GM12878 (cell line): Measurements from ENCODE around the gene REN. TPM values are rescaled to one million over a fixed set of nuclear protein-coding genes. Genes with fewer than 3 reads are reported as not detected.

Experiments used
- ATAC-seq: fragments of 200-7000 bp; cut with Tn5 transposase; 3 replicates; pipeline ENCODE4 v1.9.1; 2020; ENCODE audit warnings: mild to moderate bottlenecking, moderate library complexity
- BruUV-seq: library from RNA; stranded (reverse); fragments of 400-500 nt; replicated peaks from 2 replicates; lab custom pipeline; 2021; lab: Mats Ljungman, UMichigan
- CTCF ChIA-PET: fragments of 300-600 bp; sonication (Branson Sonifier 250); formaldehyde crosslinking; extraction: SDS; loops from one replicate; lab custom pipeline; 2021; ENCODE audit warnings: inconsistent platforms; lab: Yijun Ruan, JAX
- POLR2A ChIA-PET: fragments of 350-600 bp; formaldehyde crosslinking; extraction: SDS; loops from one replicate; lab custom pipeline; 2021; ENCODE audit warnings: inconsistent platforms; lab: Charles Lee
- RAD21 ChIA-PET: fragments of 300-600 bp; sonication (Branson Sonifier 250); formaldehyde crosslinking; loops from one replicate; lab custom pipeline; 2023; ENCODE audit warnings: antibody characterized with exemption; ENCODE audit not compliant: unreplicated experiment; lab: Charles Lee
- SMC1A ChIA-PET: fragments of 300-600 bp; sonication (Branson Sonifier 250); formaldehyde crosslinking; loops from one replicate; lab custom pipeline; 2023; ENCODE audit not compliant: unreplicated experiment, uncharacterized antibody; lab: Charles Lee
- DNase-seq: peaks from one replicate; pipeline ENCODE4 v3.0.0-alpha.2; 2011; ENCODE audit warnings: low read depth, low spot score
- FAIRE-seq: peaks from 3 replicates; lab custom pipeline; 2011; peaks lifted over from hg19 to GRCh38; lab: Jason Lieb, UNC
- H2AFZ ChIP-seq: 2 replicates; pipeline ENCODE4 v1.6.0; 2011; ENCODE audit warnings: low read depth, low read length, control low read depth; ENCODE audit not compliant: control insufficient read depth
- H3K27ac ChIP-seq: 2 replicates; pipeline ENCODE4 v1.5.1; 2011; ENCODE audit warnings: control low read depth; ENCODE audit not compliant: control insufficient read depth, insufficient read depth
- H3K27me3 ChIP-seq, 2 experiments: replicated peaks in 1 of 2; 2 replicates each; pipeline versions ENCODE4 v1.6.0 to v1.6.1; 2011; ENCODE audit warnings: low read length in 1 of 2; ENCODE audit not compliant: control insufficient read depth in 2 of 2, insufficient read depth in 2 of 2
- H3K36me3 ChIP-seq, 2 experiments: 2 replicates each; pipeline ENCODE4 v1.5.1; 2011; ENCODE audit warnings: low read length in 1 of 2; ENCODE audit not compliant: control insufficient read depth in 2 of 2, insufficient read depth in 2 of 2
- H3K4me1 ChIP-seq: 2 replicates; pipeline ENCODE4 v1.6.1; 2011; ENCODE audit warnings: mild to moderate bottlenecking, low read length, moderate library complexity, mixed read lengths; ENCODE audit not compliant: control insufficient read depth, insufficient read depth
- H3K4me2 ChIP-seq: 2 replicates; pipeline ENCODE4 v1.6.0; 2011; ENCODE audit warnings: control low read depth; ENCODE audit not compliant: control insufficient read depth, insufficient read depth
- H3K4me3 ChIP-seq: fragments of 200-600 bp; sonication (generic); 2 replicates; pipeline ENCODE4 v1.5.1; 2016
- H3K79me2 ChIP-seq: 2 replicates; pipeline ENCODE4 v1.6.0; 2011; ENCODE audit warnings: low read length; ENCODE audit not compliant: control insufficient read depth, insufficient read depth
- H3K9ac ChIP-seq: 2 replicates; pipeline ENCODE4 v1.8.0; 2011; ENCODE audit warnings: low read length, control low read depth, mixed read lengths; ENCODE audit not compliant: control insufficient read depth, insufficient read depth
- H3K9me3 ChIP-seq: replicated peaks from 3 replicates; pipeline ENCODE4 v1.5.1; 2011; ENCODE audit warnings: mild to moderate bottlenecking, low read length; ENCODE audit not compliant: control insufficient read depth, insufficient read depth
- H4K20me1 ChIP-seq: 2 replicates; pipeline ENCODE4 v1.6.0; 2011; ENCODE audit not compliant: control insufficient read depth, insufficient read depth
- CBX3 ChIP-seq: fragments of 200-600 bp; sonication (generic); IDR thresholded peaks from 2 replicates; pipeline ENCODE4 v1.6.1; 2016; ENCODE audit warnings: low read depth, borderline replicate concordance
- HDAC2 ChIP-seq: fragments of 200-600 bp; sonication (generic); IDR thresholded peaks from 2 replicates; pipeline ENCODE4 v1.6.1; 2017
- KAT2A ChIP-seq: conservative IDR thresholded peaks from 2 replicates; pipeline ENCODE4 v1.6.1; 2011; ENCODE audit warnings: low read depth, low read length; ENCODE audit not compliant: control insufficient read depth
- MEF2A ChIP-seq: IDR thresholded peaks from 2 replicates; pipeline ENCODE4 v1.6.1; 2011; ENCODE audit warnings: low read depth, mild to moderate bottlenecking, low read length, moderate library complexity; ENCODE audit not compliant: insufficient read depth
- RFX5 ChIP-seq: IDR thresholded peaks from 2 replicates; pipeline ENCODE4 v1.6.1; 2011; ENCODE audit warnings: low read depth, low read length, improper control_type of control experiment
- SREBF1 ChIP-seq: IDR thresholded peaks from 2 replicates; pipeline ENCODE4 v1.6.1; 2012; ENCODE audit warnings: mild to moderate bottlenecking, low read length
- TCF12 ChIP-seq: IDR thresholded peaks from 2 replicates; pipeline ENCODE4 v1.6.1; 2011; ENCODE audit warnings: low read depth, mild to moderate bottlenecking, low read length
- YY1 ChIP-seq: IDR thresholded peaks from 2 replicates; pipeline ENCODE4 v1.6.1; 2011; ENCODE audit warnings: low read depth, mild to moderate bottlenecking, low read length
- WGBS: methylation state at CpG from one replicate; pipeline ENCODE4 v1.1.6; 2016; ENCODE audit warnings: low lambda C conversion rate; ENCODE audit not compliant: insufficient replicate concordance, insufficient coverage; ENCODE audit errors: missing lambda C conversion rate; 5-methylcytosine and 5-hydroxymethylcytosine counted together
- in situ Hi-C: fragments of 300-500 bp; cut with MboI; formaldehyde crosslinking; loops from 9 replicates; pipeline ENCODE4 v1.14.3; 2018; ENCODE audit warnings: mixed read lengths
- intact Hi-C: fragments of 100-400 bp; cut with micrococcal nuclease; formaldehyde crosslinking; loops from one replicate; pipeline ENCODE4 v1.14.2; 2022; ENCODE audit not compliant: unreplicated experiment
- polyA plus RNA-seq, 11 experiments: library from polyadenylated mRNA; depleted of rRNA in 4 of 11; unstranded in 6 of 11; stranded (reverse) in 5 of 11; fragments of >200 nt; fragmentation: Nextera tagmentation in 4 of 11; fragmentation: Illumina TruSeq in 1 of 11; extraction: Ambion mirVana in 4 of 11; extraction: Trizol in 1 of 11; gene quantifications; 1 replicate in 1 of 11; 2 replicates in 10 of 11; pipeline versions ENCODE4 v1.2.1 to v1.2.3, GENCODE V29; 2011 to 2016; ENCODE audit warnings: inconsistent platforms in 2 of 11, missing spikeins in 2 of 11, low read depth in 1 of 11
- total RNA-seq, 4 experiments: library from RNA; depleted of rRNA in 3 of 4; stranded (reverse); fragments of >200 nt in 3 of 4; fragmentation: Illumina TruSeq in 1 of 4; extraction: Trizol in 1 of 4; gene quantifications; 2 replicates each; pipeline versions ENCODE4 v1.2.1 to v1.2.3, GENCODE V29; 2013 to 2021
- TF ChIP-seq, protein P1 (sequence below): IDR thresholded peaks from 2 replicates; pipeline ENCODE4 v1.6.1; 2012; ENCODE audit warnings: low read depth, low read length, improper control_type of control experiment
- TF ChIP-seq, protein P2 (sequence below): fragments of 450-650 bp; IDR thresholded peaks from 2 replicates; pipeline ENCODE4 v1.6.1; 2018; ENCODE audit warnings: mild to moderate bottlenecking, low read depth, moderate library complexity; ENCODE audit not compliant: partially characterized antibody
- TF ChIP-seq, protein P3 (sequence below): IDR thresholded peaks from 2 replicates; pipeline ENCODE4 v1.6.1; 2011; ENCODE audit warnings: low read depth, low read length, improper control_type of control experiment, borderline replicate concordance
- TF ChIP-seq, protein P4 (sequence below): IDR thresholded peaks from 2 replicates; pipeline ENCODE4 v1.6.1; 2011; ENCODE audit warnings: low read depth, mild to moderate bottlenecking, low read length, moderate library complexity, borderline replicate concordance; ENCODE audit errors: extremely low read depth
- TF ChIP-seq, protein P5 (sequence below): IDR thresholded peaks from 2 replicates; pipeline ENCODE4 v1.6.1; 2011; ENCODE audit warnings: borderline replicate concordance, low read depth, mild to moderate bottlenecking, moderate library complexity, mixed read lengths, low read length; ENCODE audit not compliant: insufficient read depth; ENCODE audit errors: extremely low read length

REN gene
- total and polyA plus RNA-seq, 10 of the 15 experiments (the other 5 are each of a cell fraction or from before 2014, with no cell fraction given), result not detected

DNA sequence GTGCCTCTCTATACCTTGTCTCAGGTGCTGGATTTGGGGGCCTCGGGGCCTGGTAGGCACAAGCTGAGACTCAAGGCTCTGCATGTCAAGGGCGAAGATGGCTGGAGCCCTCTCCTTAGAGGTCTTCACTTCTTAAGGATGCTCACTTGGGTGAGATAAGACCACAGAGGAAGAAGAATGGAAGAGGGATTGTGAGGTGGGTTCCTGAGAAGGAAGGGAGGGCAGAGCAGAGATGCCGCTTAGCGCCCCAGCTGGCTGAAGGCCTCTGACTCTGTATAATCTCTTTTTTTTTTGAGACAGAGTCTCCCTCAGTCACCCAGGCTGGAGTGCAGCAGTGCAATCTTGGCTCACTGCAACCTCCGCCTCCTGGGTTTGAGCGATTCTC, 61.0 kb downstream of the REN start:
- no peaks in the 10 kb centered on the region for H3K79me2 ChIP-seq
- WGBS, result 61% methylated on average over 6 of the region's 6 CpGs
- H3K4me3 ChIP-seq, result no peak overlapping the region
- ChIA-PET RAD21 (no interaction called here), SMC1A (interaction anchor here (1.1 kb wide), 1 partner anchor 29 kb away, joined by 3 read pairs; no protein-coding TSS in a partner anchor), CTCF (no interaction called here), POLR2A (interaction anchor here (1.5 kb wide), 1 partner anchor 26 kb away, joined by 3 read pairs; no protein-coding TSS in a partner anchor)
- BruUV-seq, result no TSS peak
- H3K27ac ChIP-seq, result no peak overlapping the region
- H3K4me2 ChIP-seq, result no peak overlapping the region
- TF ChIP-seq HDAC2 (no peak), TCF12 (no peak), MEF2A (no peak), KAT2A (no peak), CBX3 (no peak), YY1 (no peak), SREBF1 (no peak), RFX5 (no peak)
- TF ChIP-seq, protein P1, sequence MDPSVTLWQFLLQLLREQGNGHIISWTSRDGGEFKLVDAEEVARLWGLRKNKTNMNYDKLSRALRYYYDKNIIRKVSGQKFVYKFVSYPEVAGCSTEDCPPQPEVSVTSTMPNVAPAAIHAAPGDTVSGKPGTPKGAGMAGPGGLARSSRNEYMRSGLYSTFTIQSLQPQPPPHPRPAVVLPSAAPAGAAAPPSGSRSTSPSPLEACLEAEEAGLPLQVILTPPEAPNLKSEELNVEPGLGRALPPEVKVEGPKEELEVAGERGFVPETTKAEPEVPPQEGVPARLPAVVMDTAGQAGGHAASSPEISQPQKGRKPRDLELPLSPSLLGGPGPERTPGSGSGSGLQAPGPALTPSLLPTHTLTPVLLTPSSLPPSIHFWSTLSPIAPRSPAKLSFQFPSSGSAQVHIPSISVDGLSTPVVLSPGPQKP, result no peak
- TF ChIP-seq, protein P2, sequence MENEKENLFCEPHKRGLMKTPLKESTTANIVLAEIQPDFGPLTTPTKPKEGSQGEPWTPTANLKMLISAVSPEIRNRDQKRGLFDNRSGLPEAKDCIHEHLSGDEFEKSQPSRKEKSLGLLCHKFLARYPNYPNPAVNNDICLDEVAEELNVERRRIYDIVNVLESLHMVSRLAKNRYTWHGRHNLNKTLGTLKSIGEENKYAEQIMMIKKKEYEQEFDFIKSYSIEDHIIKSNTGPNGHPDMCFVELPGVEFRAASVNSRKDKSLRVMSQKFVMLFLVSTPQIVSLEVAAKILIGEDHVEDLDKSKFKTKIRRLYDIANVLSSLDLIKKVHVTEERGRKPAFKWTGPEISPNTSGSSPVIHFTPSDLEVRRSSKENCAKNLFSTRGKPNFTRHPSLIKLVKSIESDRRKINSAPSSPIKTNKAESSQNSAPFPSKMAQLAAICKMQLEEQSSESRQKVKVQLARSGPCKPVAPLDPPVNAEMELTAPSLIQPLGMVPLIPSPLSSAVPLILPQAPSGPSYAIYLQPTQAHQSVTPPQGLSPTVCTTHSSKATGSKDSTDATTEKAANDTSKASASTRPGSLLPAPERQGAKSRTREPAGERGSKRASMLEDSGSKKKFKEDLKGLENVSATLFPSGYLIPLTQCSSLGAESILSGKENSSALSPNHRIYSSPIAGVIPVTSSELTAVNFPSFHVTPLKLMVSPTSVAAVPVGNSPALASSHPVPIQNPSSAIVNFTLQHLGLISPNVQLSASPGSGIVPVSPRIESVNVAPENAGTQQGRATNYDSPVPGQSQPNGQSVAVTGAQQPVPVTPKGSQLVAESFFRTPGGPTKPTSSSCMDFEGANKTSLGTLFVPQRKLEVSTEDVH, result no peak
- TF ChIP-seq, protein P3, sequence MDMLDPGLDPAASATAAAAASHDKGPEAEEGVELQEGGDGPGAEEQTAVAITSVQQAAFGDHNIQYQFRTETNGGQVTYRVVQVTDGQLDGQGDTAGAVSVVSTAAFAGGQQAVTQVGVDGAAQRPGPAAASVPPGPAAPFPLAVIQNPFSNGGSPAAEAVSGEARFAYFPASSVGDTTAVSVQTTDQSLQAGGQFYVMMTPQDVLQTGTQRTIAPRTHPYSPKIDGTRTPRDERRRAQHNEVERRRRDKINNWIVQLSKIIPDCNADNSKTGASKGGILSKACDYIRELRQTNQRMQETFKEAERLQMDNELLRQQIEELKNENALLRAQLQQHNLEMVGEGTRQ, result no peak
- TF ChIP-seq, protein P4, sequence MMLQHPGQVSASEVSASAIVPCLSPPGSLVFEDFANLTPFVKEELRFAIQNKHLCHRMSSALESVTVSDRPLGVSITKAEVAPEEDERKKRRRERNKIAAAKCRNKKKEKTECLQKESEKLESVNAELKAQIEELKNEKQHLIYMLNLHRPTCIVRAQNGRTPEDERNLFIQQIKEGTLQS, result no peak
- TF ChIP-seq, protein P5, sequence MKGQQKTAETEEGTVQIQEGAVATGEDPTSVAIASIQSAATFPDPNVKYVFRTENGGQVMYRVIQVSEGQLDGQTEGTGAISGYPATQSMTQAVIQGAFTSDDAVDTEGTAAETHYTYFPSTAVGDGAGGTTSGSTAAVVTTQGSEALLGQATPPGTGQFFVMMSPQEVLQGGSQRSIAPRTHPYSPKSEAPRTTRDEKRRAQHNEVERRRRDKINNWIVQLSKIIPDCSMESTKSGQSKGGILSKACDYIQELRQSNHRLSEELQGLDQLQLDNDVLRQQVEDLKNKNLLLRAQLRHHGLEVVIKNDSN, result no peak
- in situ Hi-C loops (no loop called here), intact Hi-C loops (no loop called here)
- peaks cover 3% of the 10 kb centered on the region; the same call in 1 of the 2 replicates for H3K4me1 ChIP-seq
- no peak for DNase-seq
- no peak; the same call in 2 of the 3 replicates for ATAC-seq
- H3K27me3 ChIP-seq, result no peaks in the 10 kb centered on the region
- FAIRE-seq, result no peak
- H2AFZ ChIP-seq, result no peak overlapping the region
- no peaks in the 10 kb centered on the region for H3K36me3 ChIP-seq
- H4K20me1 ChIP-seq, result no peaks in the 10 kb centered on the region
- H3K9ac ChIP-seq, result no peak overlapping the region
- H3K9me3 ChIP-seq, result no peaks in the 10 kb centered on the region
